H7 (cell line): ENCODE data around the gene PDHB. TPM values are rescaled to one million over a fixed set of nuclear protein-coding genes. Genes with fewer than 3 reads are reported as not detected.

ENCODE experiments used
- DNase-seq: peaks from one replicate; pipeline ENCODE4 v3.0.0; 2012
- H3K27me3 ChIP-seq: 2 replicates; pipeline ENCODE4 v1.6.0; 2011; ENCODE audit warnings: mild to moderate bottlenecking, low read length; ENCODE audit not compliant: control insufficient read depth, insufficient read depth
- H3K36me3 ChIP-seq: replicated peaks from 2 replicates; pipeline ENCODE4 v1.5.1; 2011; ENCODE audit warnings: low read length; ENCODE audit not compliant: control insufficient read depth, insufficient read depth
- H3K4me3 ChIP-seq: 2 replicates; pipeline ENCODE4 v1.5.1; 2011; ENCODE audit warnings: low read depth, mild to moderate bottlenecking, control low read depth, low read length, moderate library complexity; ENCODE audit not compliant: insufficient read depth
- total RNA-seq: library from RNA; depleted of rRNA; stranded (reverse); fragments of >200 nt; shearing (Covaris generic); gene quantifications from 2 replicates; pipeline ENCODE4 v1.2.3, GENCODE V29; 2014

The PDHB gene
- total RNA-seq, 1 experiment from 2014 or later, result 219 TPM

DNA sequence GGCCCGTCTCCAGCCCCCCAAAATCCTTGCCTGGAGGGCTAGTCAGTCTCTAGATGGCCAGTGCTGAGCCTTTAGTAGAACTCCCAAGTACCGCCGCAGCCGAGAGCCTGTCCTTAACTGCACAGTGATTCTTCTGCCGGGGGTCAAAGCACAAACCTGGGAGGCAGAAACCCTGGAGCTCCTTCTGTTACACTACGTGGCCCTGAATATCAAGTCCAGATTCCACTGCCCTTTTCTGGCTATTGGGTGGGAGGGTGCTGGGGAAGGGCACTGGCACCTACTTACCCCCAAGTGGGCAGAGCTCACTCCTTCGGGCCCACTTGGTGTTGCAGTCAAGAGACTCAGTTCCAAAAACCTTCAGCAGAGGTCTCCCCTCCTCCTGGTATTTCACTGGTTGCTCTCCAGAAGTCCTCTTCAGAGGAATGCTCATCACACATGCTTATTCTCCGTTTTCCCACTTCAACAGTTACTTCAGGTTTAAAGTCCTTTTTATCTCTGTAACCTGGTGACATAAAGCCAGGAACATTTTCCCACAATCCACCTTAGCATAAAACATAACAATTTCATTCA lies 10.8 kb downstream of the PDHB start:
- H3K27me3 ChIP-seq, result no peaks in the 10 kb centered on the region
- H3K36me3 ChIP-seq, result peaks cover 8% of the 10 kb centered on the region
- DNase-seq, result peak; percentile 30
- H3K4me3 ChIP-seq, result no peak overlapping the region

DNA sequence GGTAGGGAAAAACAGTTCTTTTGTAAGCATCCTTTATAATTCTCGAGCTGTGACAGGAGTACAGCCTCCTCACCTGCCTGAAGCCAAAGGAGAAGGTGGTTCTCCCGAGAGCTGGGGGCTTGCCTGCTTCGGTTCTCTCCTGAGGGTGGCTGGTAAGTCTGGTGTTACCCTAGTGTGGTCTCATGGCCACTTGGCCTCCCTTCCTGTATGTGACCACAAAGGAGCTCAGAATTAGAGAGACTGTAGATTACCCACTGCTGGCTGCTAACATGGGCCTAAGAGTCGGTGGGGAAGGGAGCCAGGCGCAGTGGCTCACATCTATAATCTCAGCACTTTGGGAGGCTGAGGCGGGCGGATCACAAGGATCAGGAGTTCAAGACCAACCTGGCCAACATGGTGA lies 12.6 kb downstream of the PDHB start:
- H3K36me3 ChIP-seq, result peaks cover 2% of the 10 kb centered on the region
- no peak overlapping the region for H3K4me3 ChIP-seq
- no peak for DNase-seq
- no peaks in the 10 kb centered on the region for H3K27me3 ChIP-seq

DNA sequence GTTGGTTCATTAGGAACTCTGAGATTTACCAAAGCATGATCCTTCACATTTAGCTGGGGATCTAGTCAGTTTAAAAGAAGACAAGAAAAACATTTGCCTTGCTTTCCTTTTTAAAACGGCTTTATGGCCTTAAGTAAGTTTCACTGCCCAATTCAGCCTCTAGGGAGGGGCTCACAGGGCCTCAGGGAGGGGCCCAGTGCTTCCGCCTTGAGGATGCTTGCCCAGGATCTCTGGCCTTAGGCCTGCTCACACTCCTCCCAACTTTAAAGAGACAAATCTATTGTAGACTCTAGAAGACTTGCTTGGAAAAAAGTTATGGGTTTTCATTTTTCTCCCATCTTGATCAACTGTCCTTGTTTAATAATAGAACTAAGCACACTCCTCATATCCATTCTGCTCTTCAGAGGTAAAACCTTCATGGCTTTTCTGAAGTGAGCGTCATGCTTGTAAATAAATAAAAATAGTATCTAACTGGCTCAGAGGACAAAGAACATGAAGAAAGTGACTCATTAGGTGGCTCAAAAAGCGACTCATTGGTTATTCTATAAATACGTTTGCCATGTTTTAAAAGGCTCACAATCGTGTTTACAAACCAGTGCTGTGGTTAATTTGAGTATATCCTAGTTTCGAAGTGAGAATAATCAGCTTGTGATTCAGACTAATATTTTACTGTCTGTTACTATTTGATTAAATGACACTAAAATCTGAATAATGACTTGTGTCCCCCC lies 13.7 kb downstream of the PDHB start:
- Histone ChIP-seq H3K27me3 (no peaks in the 10 kb centered on the region), H3K36me3 (peaks cover 2% of the 10 kb centered on the region), H3K4me3 (no peak overlapping the region)
- DNase-seq, result no peak

DNA sequence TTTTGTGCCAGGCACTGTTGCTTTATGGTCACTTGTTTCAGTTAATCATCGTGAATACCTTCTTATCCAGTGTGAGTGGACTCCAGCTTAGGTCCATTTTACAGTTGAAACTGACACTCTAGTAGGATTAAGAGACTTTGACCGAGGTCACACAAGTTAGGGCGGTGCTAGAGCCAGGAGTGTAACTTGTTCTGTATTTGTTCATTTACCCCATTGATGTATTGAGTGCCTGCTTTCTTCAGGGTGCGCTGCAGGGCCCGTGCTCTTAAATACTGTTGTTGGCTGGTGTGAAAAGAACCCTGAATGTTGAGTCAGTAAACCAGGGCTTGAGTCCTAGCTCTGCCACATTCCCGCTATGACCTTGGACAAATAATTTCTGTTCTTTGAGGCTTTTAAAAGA lies 15.4 kb downstream of the PDHB start:
- Histone ChIP-seq H3K27me3 (no peaks in the 10 kb centered on the region), H3K36me3 (no peaks in the 10 kb centered on the region)
- DNase-seq, result no peak

DNA sequence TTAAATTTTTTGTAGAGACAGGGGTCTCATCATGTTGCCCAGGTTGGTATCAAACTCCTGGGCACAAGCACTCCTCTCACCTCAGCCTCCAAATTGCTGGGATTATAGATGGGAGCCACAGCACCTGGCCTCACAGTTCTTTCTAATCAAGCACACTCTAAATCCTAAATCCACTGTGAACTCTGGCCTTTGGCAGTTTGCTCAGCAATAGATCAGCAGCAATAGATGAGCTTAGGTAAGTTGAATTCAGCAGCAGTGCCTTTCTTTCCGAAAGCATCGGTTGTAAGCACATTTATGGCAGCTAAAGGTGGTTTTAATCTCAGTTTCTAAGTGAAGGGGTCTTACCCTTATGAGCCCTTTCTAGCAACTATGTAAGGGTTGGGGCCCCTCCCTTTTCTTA lies 16.6 kb downstream of the PDHB start:
- no peak for DNase-seq
- no peaks in the 10 kb centered on the region for H3K27me3 ChIP-seq

More for the DNA sequence above, 15.4 kb downstream of the PDHB start:
- H3K4me3 ChIP-seq, result no peak overlapping the region

DNA sequence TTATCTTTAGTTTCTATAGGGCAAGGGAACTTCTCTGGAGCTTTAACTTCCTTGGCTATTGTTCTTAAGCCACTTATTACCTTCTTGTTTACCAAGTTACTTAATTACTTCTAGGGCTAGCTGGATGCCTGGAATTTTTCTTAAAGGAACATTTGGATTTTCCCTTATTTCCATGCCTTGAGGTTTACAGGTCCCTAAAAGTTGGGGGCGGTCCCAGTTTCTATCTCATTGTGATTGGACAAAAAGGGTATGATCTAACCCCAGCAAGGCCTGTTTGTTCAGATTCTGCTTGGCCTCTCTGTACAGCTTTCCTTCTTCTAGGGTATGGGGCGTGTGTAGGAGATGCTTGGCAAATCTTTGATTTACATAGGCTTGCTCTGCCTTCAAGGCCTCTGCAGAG lies 17.4 kb downstream of the PDHB start:
- no peaks in the 10 kb centered on the region for H3K27me3 ChIP-seq
- no peak for DNase-seq
- no peaks in the 10 kb centered on the region for H3K36me3 ChIP-seq
- no peak overlapping the region for H3K4me3 ChIP-seq

More for the DNA sequence above, 16.6 kb downstream of the PDHB start:
- H3K36me3 ChIP-seq, result no peaks in the 10 kb centered on the region
- H3K4me3 ChIP-seq, result no peak overlapping the region

DNA sequence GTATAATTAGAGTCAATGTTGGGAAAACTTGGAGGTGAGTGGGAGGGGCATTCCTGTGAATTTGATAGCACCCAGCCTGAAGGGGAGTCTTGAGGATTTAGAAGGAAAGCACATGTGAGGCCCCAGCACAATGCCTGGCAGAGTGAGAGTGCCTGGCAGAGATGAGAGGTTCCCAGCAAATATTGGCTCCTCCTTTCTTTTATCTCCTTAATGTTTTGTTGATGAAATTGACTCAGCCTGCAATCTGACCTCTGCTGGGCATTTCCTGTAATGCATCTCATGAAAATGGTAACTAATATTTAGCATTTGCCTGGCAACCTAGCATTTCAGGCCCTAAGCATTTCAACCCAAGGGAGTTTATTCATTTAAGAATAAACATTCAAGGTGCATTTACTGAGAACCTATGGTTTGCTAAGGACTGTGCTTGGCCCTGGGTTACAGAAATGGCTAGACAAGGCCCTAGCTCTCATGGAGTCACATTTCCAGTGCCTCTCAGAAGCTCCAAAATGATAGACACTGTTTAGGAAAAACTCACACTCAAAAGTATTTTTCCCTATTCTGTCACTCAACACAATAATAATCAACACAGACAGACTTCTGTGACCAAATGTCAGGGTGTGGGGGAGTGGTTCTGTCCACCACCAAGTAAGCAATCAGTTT lies 19.0 kb downstream of the PDHB start:
- peak; percentile 56 for DNase-seq
- Histone ChIP-seq H3K36me3 (no peaks in the 10 kb centered on the region), H3K4me3 (no peak overlapping the region), H3K27me3 (no peaks in the 10 kb centered on the region)

DNA sequence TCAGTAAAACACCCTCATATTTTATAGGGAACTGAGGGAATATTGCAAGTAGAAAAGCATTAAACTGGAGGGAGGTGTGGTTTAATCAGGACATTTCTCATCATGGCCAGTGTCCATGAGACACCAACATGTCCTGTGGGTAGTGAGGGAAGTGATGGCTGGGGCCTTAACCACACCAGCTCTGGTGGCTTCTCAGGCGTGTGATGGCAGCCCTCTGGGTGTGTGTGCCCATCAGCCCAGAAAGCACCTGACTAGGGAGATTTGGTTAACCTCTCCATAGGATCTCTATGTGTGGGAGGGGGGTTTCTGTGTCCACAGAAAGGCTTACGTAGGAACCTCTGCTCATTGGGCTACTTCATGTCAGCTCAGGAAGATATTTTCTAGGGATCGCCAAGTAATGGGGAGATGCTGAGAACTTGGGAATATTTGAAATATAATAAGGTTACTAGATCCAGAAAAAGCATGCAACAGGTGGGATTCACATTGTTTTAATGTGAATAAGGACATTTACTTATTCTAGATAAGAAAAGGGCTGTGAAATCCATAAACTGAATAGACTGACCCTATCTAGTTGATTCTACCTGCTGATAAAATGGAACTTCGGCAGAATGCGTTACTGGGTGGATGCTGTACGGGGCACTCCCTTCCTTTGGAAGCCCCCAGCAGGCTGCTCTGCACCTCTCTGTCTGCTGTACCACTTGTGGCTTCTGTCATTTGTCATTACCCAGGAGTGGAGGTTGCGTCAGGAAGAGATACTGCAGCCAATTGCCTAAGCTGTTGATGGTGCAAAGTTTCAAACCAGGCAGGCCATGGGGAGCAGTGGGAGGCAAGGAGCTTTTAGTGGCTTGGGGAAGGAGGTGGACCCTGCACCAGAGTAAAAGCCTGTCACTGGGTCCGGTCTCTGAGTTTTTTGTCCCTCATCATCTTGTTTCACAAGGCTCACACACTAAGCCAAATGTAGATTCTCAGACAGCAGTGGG lies 21.5 kb downstream of the PDHB start:
- no peaks in the 10 kb centered on the region for H3K36me3 ChIP-seq
- no peak for DNase-seq
- no peak overlapping the region for H3K4me3 ChIP-seq
- H3K27me3 ChIP-seq, result no peaks in the 10 kb centered on the region

DNA sequence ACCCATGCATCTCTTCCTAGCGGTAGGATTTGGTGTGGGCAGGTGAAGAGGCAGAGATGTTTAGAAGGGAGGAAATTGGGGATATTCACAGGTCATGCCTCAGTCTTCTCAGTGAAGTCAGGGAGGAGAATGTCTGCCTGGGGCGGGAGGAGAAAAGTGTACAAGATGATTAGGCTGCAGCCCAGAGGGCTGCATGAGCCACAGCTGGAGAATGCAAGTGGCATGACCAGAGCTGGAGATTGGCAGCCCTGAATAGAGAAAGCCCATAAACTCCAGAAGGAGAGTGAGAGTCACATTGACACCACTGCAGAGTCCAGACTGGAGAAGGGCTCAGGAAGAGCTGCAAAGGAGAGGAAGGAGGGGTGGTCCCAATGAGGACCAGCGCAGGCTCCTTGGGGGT lies 22.6 kb downstream of the PDHB start:
- Histone ChIP-seq H3K4me3 (no peak overlapping the region), H3K27me3 (no peaks in the 10 kb centered on the region), H3K36me3 (no peaks in the 10 kb centered on the region)
- DNase-seq, result no peak

DNA sequence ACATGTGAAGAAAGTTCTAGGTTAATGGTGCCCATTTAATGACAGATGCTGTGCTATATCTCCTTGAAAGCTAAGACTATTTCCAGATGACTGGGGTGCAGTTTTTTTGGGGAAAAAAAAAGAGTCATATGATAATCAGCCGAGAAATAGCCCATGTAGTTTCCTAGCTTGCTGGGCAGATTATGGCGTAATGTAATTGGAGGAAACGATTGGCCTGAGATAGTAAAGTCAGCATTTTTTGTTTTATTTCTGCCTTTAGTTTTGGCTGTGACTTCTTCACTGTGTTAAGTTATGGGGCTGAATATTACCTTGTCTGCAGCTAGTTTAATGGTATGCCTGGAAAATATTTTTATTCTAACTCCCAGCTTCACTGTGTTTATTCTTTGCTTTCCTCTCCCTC lies 24.0 kb downstream of the PDHB start:
- no peak for DNase-seq

DNA sequence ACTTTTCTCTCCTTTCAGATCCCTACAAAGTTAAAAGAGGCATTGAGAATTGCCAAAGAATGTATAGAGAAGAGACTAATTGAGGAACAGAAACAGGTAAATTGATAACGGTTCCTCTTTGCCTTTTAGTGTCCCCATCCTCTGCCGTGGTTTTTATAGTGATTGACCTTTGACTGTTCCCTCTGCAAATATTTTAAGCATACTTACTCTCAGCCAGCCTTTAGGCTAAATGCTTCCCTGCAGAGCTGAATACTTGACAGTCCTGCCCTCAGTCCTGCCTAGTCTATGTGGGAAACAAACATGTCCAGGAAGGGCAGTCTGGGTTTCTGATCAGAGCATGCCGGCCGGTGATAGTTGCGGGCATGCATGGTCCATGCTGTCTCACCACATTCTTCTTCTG lies 24.7 kb downstream of the PDHB start:
- Histone ChIP-seq H3K4me3 (no peak overlapping the region), H3K36me3 (no peaks in the 10 kb centered on the region), H3K27me3 (no peaks in the 10 kb centered on the region)
- DNase-seq, result no peak

More for the DNA sequence above, 24.0 kb downstream of the PDHB start:
- Histone ChIP-seq H3K4me3 (no peak overlapping the region), H3K27me3 (no peaks in the 10 kb centered on the region), H3K36me3 (no peaks in the 10 kb centered on the region)

DNA sequence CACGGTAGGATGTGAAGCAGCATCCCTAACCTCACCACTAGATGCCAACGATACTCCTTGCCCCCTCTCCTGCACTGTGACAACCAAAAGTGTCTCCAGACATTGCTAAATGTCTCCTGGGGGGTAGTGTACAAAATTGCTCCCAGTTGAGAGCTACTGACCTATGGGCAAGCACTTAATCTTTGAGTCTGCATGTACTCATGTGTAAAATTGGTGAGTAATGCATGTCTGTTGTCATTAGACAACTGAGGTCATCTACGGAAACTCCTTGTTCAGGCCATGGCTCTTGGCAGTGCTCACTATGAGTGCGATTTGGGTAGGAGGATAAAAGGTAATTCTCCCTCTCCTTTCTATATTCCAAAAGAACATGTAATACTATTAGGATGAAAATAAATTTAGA lies 29.2 kb downstream of the PDHB start:
- DNase-seq, result no peak
- Histone ChIP-seq H3K36me3 (no peaks in the 10 kb centered on the region; the same call in 1 of the 2 replicates), H3K4me3 (no peak overlapping the region), H3K27me3 (no peaks in the 10 kb centered on the region)

DNA sequence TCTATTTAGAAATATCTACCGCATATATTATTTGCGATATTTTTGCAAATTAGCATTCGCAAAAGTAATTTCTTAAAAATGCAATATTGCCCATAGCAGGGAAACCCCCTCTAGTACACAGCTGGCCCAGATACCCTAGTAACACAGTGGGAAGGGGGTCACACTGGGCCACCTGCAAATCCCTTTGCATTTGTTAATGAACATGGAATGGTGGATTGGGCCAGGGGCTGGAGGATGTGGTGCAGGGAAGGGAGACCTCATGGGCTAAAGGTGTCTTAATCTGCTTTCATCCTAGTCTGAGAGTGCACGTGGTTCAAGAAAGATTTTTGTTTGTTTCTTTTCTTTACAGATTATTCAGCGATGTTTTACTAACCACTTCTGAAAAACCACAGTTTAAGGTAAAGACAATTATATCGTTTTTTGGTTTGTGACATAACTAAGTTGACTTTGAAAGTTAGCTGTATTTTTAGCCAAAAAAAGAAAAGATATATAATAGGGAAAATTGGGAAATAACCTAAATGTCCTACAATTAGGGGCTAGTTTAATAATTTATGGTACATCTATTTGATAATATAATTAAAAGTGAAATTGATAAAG lies 30.0 kb downstream of the PDHB start:
- Histone ChIP-seq H3K36me3 (no peaks in the 10 kb centered on the region; the same call in 1 of the 2 replicates), H3K27me3 (no peaks in the 10 kb centered on the region), H3K4me3 (no peak overlapping the region)
- peak; percentile 74 for DNase-seq
